KOPT-K1 (cell line): ENCODE measurements around the gene ZMYND12.
"Not testable (repeated sequence)": the region's sequence is repeated elsewhere in the genome, so short reads cannot be mapped to it uniquely, and the experiment has no call there.

Source experiments
- H3K27ac ChIP-seq: fragments of 200-600 bp; sonication (generic); 2 replicates; pipeline ENCODE4 v1.5.1; 2016; ENCODE audit warnings: antibody characterized with exemption, mild to moderate bottlenecking, low read depth, low read length; ENCODE audit not compliant: poor library complexity, severe bottlenecking
- H3K36me3 ChIP-seq: fragments of 200-600 bp; sonication (generic); 2 replicates; pipeline ENCODE4 v1.5.1; 2017; ENCODE audit warnings: antibody characterized with exemption, mild to moderate bottlenecking, low read length, moderate library complexity; ENCODE audit not compliant: insufficient read depth
- H3K9me3 ChIP-seq: fragments of 200-600 bp; sonication (generic); 2 replicates; pipeline ENCODE4 v1.5.1; 2017; ENCODE audit warnings: antibody characterized with exemption, low read length, mild to moderate bottlenecking; ENCODE audit not compliant: insufficient read depth, poor library complexity, severe bottlenecking

Gene ZMYND12, protein sequence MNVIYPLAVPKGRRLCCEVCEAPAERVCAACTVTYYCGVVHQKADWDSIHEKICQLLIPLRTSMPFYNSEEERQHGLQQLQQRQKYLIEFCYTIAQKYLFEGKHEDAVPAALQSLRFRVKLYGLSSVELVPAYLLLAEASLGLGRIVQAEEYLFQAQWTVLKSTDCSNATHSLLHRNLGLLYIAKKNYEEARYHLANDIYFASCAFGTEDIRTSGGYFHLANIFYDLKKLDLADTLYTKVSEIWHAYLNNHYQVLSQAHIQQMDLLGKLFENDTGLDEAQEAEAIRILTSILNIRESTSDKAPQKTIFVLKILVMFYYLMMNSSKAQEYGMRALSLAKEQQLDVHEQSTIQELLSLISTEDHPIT

DNA sequence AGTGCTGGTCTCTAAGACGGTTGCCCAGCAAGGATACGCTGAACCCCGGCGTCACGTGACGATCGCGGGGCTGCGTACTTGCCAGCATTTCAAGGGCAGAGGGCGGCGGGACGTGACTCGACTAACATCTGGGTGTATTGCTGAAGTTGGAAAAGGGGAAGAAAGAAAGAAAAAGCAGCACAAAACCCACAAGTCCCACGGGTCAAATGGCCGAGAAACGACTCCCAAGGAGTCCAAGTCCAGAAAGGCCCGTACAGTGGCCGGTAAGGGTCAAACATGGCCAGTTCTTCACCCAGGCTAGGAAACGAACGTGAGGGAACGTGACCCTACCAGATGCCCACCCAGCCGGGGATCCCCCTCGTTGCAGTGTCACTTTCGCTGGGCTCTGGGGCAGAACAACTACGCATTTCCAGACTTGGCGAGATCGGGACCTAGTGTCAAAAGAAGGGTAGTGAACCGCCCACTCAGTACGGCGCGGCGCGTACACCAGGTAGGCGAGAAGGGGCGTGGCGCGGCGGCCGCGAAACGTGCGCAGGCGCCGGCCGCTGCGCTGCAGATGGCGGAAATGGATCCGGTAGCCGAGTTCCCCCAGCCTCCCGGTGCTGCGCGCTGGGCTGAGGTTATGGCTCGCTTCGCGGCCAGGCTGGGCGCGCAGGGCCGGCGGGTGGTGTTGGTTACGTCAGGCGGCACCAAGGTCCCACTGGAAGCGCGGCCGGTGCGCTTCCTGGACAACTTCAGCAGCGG, at the start of gene ZMYND12, which contains the start of gene PPCS:
ZMYND12 (minus strand) TSS at position 13 of the 744 bp plus-strand sequence. CDS start 25 bp downstream, outside the sequence.
PPCS (plus strand) TSS at position 534 of the 744 bp plus-strand sequence; CDS start at position 557, 23 bp downstream.
- peaks cover 32% of the 10 kb centered on the region for H3K36me3 ChIP-seq
- H3K9me3 ChIP-seq, result no peaks in the 10 kb centered on the region
- H3K27ac ChIP-seq, result peak within 1 kb of the TSS; percentile 92

DNA sequence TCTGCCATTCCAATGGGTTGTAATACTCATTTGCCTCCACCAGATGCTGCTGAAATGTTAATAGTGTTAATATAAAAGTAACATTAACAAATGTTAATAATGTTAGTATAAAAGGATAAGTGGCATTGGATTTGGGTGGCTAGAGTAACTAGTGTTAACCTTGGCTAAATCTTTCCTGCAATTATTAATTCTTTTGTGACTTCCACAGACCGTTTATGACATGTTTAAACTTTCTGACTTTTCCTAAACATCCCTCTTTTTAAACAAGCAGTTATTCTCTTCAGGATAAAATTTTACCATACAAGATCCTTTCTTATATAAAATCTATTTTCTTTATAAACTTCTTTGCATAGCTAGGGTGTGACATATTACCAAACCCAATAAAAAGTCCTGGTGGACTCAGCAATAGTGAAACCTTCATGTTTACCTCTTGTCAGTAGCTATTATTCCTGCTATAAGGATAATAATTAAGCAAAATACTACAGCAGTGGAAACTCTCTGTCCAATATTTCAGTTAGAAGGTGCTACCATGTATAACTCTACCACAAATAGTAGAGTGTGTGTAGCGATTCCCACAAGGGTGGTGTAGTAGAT, 48.8 kb upstream of the ZMYND12 start:
- Histone ChIP-seq H3K27ac (no peak overlapping the region), H3K9me3 (peaks cover 67% of the 10 kb centered on the region), H3K36me3 (no peaks in the 10 kb centered on the region)

DNA sequence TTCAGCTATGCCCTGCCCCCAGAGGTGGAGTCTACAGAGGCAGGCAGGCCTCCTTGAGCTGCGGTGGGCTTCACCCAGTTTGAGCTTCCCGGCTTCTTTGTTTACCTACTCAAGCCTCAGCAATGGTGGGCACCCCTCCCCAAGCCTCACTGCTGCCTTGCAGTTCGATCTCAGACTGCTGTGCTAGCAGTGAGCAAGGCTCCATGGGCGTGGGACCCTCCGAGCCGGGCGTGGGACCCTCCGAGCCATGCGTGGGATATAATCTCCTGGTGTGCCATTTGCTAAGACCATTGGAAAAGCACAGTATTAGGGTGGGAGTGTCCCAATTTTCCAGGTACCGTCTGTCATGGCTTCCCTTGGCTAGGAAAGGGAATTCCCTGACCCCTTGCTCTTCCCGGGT, 46.2 kb upstream of the ZMYND12 start:
- H3K36me3 ChIP-seq, H3K27ac ChIP-seq: not testable (repeated sequence)
- peaks cover 43% of the 10 kb centered on the region for H3K9me3 ChIP-seq

DNA sequence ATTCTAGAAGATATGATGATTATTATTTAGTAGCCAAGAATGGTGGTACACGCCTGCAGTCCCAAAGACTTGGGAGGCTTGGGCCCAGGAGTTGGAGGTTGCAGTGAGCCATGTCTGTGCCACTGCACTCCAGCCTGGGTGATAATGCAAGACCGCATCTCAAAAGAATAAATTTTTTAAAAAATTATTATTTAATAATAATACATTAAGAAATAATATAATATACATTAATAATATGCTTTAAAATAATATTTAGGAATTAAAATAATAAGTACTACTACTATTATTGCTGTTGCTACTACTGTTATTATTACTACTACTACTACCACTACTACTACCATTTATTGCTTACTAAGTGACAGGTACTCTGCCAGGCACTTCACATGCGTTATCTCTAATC, 34.4 kb upstream of the ZMYND12 start:
- Histone ChIP-seq H3K9me3 (peaks cover 4% of the 10 kb centered on the region), H3K36me3 (no peaks in the 10 kb centered on the region), H3K27ac (no peak overlapping the region)

DNA sequence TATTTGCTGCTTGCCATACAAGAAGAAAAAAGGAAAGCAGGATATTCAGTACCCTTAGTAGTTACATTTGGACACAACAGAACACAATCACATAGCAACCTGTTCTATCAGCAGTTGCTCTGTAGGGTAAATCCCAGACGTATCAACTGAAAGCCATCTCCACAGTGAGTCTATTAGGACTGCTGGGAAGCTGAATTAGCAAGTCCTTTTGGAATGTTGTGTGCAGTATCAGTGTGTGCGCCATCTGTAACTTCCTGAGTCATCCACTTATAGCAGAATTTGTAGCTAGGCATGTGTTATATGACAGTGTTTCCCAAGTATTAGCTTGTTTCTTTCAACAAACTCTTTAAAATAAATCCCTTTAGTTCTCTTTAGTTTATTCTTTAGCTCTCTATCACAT, 28.6 kb upstream of the ZMYND12 start:
- Histone ChIP-seq H3K27ac (no peak overlapping the region), H3K9me3 (no peaks in the 10 kb centered on the region), H3K36me3 (no peaks in the 10 kb centered on the region)

DNA sequence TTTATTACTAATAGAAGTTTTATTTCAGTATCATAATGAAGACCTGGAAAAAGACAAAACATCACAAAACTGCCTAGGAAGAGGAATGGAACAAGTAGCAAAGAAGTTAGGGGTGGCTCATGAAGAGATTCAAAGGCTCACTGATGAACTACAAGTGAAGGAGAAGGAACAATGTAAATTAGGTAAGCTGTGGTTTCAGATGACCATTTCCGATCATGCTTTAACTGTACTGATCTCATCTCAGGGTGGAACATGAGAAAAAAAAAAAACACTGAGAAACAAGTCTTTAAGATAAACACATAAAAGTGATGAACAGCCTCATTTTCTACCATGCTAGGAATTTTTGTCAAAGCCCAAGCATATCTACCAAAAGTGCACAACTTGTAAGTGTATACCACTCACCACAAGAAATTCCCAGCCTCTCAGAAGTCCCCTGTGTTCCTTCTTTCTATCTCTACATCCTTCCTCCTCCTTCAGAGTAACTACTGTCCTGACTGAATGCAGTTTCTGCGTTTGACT, 26.9 kb upstream of the ZMYND12 start:
- Histone ChIP-seq H3K27ac (no peak overlapping the region), H3K36me3 (no peaks in the 10 kb centered on the region), H3K9me3 (no peaks in the 10 kb centered on the region)

DNA sequence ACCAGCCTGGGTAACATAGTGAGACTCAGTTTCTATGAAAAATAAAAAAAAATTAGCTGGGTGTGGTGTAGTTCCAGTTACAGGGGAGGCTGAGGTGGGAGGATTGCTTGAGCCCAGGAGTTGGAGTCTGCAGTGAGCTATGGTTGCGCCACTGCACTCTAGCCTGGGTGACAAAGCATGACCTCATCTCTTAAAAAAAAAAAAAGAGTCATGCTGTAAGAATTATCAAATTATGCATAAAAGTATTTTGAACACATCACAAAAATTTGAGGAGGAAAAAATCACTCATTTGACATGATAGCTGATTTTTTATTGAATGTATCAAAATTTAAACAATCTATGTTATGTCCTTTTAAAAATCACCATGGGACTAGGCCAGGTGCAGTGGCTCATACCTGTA, 25.1 kb upstream of the ZMYND12 start:
- no peak overlapping the region for H3K27ac ChIP-seq
- no peaks in the 10 kb centered on the region for H3K9me3 ChIP-seq
- no peaks in the 10 kb centered on the region for H3K36me3 ChIP-seq

DNA sequence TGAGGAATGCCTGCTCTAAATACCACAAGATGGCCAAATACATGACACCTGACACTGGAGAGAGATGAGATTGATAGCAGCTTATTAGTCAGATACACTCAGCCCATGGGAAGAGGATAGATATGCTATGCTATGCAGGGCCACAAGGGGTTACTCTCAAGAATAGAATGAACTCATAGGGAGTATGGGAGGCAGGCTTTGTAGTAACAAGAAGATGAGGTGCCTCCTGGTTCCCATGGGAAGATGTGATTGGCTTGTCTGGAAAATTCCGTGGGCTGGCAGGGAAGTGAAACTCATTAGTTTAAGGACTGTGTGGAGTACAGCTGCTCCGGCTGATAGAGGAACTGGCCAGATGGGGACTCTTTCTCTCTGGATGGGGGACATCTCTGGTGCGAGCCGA, 23.8 kb upstream of the ZMYND12 start:
- no peak overlapping the region for H3K27ac ChIP-seq
- no peaks in the 10 kb centered on the region for H3K36me3 ChIP-seq
- no peaks in the 10 kb centered on the region for H3K9me3 ChIP-seq

DNA sequence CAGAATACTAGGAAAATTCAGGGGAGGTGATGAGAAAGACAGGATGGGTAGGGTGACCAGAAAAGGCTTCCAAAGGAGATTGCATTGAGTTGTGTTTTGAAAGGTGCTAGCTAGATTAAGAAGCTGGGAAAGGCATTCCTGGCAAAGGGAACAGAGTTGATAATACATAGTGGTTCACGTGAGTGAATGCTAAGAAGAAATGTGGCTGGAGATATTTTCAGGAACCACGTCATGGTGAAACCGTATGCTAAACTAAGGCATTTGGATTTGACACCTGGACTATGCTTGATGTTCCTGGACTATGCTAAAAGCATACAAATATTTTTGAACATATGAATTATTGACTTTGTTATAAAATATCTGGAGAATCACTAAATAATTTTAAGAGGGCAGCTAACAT, 22.0 kb upstream of the ZMYND12 start:
- Histone ChIP-seq H3K36me3 (no peaks in the 10 kb centered on the region), H3K9me3 (no peaks in the 10 kb centered on the region), H3K27ac (no peak overlapping the region)

DNA sequence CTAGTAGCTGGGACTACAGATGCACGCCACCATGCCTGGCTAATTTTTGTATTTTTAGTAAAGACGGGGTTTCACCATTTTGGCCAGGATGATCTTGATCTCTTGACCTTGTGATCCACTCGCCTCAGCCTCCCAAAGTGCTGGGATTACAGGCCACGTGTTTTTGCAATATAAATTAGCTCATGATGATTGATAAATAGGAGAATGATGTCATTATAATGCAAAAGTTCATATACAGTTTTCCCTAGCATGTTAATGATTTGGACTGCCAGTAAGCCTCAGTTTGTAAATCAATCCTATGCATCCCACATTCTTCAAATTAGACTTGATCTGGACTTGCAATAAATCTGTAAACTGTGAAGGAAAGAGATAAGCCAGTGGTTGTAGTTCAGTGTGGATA, 21.5 kb upstream of the ZMYND12 start:
- not testable (repeated sequence) for H3K9me3 ChIP-seq, H3K36me3 ChIP-seq, H3K27ac ChIP-seq

DNA sequence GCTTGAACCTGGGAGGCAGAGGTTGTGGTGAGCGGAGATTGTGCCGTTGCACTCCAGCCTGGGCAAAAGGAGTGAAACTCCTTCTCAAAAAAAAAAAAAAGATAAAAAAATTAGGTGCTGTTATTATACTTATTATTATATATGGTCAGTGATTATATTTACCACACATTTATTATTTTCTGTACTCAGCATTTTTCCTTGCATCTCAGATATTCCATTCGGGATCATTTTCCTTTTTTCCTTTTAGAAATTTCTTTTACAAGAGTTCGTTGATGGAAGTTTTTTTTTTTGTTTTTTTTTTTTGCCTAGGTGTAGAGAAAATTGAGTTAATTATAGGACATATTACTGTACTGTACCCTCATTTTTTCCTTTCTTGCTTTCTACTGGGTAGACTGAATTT, 20.8 kb upstream of the ZMYND12 start:
- Histone ChIP-seq H3K9me3 (no peaks in the 10 kb centered on the region), H3K36me3 (no peaks in the 10 kb centered on the region), H3K27ac (no peak overlapping the region)

DNA sequence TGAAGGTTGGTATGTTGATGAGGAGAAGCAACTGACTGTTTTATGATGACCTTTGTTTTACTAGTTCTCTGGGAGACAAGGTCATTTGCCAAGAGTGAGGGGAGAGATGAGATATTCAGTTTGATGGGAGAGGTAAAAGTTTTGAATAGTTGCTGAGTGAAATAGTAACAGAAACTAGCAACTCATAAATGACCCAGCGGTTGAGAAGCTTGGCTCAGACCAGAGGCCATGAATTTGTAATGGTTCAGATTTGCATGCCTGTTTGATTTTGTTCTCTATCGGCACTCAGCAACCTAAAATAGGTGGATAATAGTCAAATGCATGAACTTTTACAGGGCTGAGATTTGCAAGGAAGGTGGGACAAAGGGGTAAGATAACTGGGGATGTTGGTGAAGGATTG, 13.9 kb upstream of the ZMYND12 start:
- H3K9me3 ChIP-seq, result no peaks in the 10 kb centered on the region
- no peak overlapping the region for H3K27ac ChIP-seq
- H3K36me3 ChIP-seq, result no peaks in the 10 kb centered on the region

DNA sequence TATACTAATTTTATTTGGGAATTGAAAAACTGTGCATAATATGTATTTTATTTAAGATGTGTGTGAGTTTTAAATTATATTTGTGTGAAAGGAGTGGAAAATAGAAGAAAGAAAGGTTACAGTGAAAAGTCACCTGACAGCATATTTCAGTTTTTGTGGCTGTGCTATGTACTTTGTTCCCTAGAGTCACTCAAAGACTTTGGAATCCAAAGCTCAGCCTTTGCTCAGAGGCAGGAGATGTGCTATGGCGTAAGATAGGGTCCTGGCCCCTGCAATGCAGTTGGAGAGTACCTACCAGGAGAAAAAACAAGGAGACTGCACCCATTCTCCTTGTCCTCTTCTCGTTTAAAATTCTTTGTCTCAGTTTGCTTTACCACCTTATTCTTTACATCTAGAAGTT, 10.2 kb upstream of the ZMYND12 start:
- no peaks in the 10 kb centered on the region for H3K36me3 ChIP-seq
- H3K27ac ChIP-seq, result no peak overlapping the region
- no peaks in the 10 kb centered on the region for H3K9me3 ChIP-seq

DNA sequence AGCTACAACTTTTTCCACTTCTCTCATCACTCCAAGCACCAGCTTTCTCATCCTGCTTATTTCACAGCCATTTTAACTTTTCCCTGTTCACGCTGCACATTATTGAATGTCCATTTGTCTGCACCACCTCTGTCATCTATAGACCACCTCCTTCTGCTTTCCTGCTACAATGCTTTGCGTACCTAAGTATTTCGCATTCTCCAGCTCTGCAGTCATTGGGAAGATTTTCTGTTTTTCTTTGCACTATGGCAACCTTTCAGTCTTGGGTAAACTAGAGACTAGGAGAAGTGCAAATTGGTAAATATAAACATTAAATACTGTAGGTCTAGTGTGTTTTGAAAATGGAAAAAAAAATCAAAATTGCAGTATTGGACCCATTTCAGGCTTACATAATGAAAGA, 8.1 kb upstream of the ZMYND12 start:
- no peak overlapping the region for H3K27ac ChIP-seq
- no peaks in the 10 kb centered on the region for H3K9me3 ChIP-seq
- H3K36me3 ChIP-seq, result peaks cover 19% of the 10 kb centered on the region
